NOMO-1 treated with dmso at 0.1 percent for 144 hours (cell line): ENCODE results near the gene SPTBN1.

Experiments
- DNase-seq: peaks from one replicate; lab custom pipeline; 2025; ENCODE audit not compliant: unreplicated experiment; lab: John Stamatoyannopoulos, UW

SPTBN1 gene

DNA sequence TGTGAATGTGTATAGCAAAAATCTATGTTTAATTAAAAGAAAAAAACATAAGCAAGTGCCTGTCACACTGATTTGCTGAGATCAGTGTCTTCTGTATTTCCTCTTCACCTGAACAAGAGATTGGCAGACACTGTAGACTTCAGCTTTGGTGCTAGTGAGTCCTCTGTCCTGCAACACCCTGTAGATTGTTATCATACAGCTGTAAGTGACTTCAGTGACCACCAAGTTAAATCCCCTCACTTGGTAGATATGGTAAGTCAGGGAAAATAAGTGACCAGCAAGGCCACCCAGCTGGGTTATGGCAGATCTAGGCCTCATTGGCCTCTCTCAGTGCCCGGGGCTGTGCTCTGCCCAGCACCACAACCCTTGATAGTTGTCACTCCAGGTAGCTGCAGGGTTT is 147.7 kb downstream of the SPTBN1 start:
- no peak for DNase-seq

DNA sequence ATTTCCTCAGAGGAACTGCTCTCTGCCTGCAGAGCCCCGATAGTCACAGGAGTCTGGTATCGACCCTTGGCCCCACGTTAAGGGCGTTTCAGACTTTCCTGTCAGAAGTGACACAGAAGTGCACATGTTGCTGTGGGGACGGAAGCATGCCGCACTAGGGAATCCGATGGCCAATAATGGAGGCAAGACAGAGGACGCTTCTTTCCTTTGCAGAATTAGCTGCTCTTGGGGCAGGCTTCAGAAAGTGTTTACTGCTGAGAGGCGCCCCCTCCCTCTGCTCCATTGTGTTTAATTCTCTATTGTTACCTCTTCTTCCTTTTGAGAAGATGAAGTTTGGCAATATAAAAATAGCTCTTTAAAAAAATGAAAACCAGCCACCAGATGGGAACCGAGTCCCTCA is 148.7 kb downstream of the SPTBN1 start:
- no peak for DNase-seq

DNA sequence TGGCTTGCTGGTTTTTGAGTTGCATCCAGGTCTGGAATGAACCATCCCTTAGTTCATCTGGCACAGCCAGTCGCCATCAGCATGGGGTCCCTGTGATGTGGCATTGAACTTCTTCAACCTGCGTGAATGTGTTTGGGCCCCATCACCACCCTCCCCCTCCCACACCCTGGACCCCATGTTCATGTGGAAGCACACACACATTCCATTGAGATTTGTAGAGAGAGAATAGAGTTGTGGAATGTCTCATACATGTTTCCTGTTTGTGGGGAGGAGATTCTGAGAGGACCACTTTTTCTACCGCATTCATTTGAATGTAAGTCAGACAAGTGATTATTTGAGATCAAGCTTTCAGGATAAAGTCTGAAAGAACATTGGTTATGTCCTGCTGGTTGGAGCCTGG is 149.7 kb downstream of the SPTBN1 start:
- no peak for DNase-seq

DNA sequence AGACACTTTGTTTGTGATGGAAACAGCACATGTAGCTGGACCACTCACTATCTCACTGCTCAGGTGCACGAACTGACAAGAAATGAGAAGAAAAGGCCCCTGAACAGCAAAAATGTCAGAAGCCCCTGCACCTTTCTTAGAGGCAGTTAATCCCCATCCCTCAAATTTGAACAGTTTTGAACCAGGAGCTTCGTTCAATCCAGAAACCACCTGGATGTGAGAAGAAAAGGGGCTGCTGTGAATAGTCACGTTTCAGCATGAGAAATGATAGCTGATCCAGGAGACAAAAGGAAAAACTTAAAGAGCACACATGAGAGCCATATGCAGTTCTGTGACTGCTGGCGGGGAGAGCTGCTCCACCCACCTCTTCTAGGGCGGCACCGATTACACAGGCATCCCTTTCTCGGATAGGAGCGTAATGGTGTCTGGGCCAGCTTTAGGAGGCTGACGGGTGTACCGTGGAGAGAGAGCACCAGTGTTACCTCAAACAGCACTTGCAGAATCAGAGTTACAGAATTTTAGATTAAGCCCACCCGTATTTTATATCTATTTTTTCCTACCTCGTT is 150.3 kb downstream of the SPTBN1 start:
- DNase-seq, result no peak

DNA sequence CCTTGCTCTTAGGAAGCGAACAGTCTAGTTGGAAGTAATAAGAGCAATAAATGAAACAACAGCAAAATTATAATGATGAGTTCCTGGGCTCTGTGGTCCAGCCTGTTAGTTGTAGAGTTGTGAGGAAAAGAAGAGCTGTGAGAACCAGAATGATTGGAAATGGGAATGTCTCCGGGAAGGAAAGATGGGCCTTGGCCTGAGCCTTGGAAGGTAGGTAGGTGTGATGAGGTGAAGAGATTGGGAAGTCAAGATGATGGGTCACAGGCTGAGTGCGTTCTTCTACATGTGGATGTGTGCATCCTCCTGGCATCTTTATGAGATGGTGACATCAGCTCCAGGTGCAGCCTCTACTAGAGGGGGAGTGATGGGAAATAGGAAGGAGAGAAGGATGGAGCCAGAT is 152.1 kb downstream of the SPTBN1 start:
- DNase-seq, result no peak

DNA sequence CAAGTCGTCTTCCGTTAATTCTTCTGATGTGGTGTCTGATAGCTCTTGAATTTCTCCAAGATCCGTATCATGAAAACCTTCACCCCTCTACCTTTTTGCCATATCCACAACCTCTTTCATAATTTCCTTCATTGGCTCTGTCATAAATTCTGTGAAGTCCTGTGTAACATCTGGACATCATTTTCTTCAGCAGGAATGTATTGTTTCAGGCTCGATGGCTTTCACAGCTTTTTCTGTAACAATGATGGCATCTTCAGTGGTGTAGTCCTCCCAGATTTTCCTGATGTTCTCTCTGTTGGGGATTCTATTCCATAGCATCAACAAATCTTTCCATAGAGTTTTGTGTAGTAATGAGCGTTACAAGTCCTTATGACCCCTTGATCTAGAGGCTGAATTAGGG is 153.1 kb downstream of the SPTBN1 start:
- DNase-seq, result no peak

DNA sequence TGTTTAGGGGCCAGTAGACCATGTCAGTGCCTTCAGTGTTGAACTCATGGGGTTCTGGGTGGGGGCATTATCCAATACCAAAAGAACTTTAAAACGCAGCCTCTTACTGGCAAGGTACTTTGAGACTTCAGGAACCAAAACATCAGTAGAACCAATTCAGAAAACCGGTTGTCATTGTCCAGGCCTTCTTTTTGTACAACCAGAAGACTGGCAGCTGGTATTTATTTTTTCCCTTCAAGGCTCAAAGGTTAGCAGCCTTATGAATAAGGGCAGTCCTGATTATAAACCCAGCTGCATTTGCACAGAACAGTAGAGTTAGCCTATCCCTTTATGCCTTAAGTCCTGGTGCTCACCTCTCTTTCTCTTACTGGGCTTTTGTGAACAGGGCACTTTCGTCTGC is 153.5 kb downstream of the SPTBN1 start:
- no peak for DNase-seq

DNA sequence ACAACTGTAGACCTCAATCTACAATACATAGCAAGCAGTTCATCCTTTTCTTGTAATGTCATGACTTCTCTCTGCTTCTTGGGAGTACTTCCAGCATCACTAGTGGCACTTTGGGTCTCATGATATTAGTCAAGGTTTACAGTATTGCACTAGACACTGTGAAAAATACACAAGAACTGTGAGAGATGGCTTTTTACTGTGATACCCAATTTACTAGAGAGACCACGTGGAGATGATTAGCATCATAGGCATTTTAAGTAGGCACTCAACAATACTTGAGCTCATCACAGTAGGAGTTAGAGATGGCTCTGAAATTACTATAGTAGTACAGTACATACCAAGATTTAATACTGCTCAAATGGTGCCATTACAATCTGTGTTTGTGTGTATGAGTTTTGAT is 154.6 kb downstream of the SPTBN1 start:
- DNase-seq, result no peak

DNA sequence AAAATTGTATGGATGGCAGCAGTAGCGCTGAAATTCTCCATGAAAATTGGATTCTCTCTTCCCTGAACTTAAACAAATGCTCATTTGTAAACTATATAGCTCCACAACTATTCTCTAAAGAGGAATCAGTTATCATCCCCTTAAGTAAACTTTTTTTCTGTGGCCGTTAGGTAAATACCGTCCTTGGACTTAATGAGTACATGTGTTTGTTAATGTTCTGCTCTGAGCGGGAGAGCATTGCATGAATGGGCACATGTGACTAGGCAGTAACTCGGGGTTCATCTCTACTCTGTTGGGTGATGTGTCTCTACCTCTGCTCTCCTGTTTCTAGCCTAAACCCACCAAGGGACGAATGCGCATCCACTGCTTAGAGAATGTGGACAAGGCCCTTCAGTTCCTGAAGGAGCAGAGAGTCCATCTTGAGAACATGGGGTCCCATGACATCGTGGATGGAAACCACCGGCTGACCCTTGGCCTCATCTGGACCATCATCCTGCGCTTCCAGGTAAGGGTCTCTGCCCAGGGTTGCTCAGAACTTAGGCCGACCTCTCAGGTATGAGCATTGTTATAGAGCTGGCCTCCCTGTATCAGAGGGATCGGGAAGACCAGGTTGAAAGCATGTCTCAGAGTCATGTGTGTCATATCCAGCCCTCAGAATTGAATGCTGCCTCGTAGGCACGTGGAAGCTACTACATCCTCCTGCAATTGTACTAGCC is 155.9 kb downstream of the SPTBN1 start:
- no peak for DNase-seq

DNA sequence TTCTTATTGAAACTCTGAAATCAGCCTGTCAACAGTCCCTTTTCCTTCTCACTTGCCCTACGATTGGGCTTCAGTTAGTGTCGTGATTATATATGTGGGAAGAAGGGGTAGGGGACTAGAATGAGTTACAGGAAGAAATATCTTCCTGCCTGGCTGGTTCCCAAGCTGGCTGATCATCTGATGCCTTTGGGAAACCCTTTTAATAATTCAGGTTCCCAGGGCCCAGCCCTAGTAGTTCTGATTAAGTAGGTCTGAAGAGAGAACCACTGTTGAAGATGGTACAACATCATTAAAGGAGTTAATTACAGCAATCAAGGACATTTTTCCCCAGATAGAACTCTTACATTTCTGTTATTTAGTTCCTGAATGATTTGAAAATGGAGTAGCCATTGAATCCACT is 157.3 kb downstream of the SPTBN1 start:
- no peak for DNase-seq

DNA sequence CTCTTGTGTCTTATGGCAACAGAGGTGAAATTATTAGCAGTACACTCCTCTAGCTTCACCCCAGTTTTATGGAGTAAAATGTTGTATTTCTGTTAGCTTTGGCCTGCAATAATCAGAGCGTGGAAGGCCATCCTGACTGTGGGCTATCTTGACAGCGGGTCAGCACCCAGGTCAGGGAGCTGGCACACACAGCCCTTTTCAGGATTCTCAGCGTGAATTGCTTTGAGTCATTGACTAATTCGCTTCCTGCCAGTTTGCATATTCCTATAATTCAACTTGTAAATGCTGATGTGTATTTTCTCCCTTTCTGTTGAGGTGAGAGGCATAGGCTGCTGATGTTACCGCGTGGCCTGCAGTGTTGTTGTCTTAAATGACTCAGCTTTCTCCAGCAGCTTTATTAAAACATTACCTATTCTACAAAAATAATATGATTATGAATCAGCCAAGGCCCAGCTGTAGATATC is 157.7 kb downstream of the SPTBN1 start:
- no peak for DNase-seq

DNA sequence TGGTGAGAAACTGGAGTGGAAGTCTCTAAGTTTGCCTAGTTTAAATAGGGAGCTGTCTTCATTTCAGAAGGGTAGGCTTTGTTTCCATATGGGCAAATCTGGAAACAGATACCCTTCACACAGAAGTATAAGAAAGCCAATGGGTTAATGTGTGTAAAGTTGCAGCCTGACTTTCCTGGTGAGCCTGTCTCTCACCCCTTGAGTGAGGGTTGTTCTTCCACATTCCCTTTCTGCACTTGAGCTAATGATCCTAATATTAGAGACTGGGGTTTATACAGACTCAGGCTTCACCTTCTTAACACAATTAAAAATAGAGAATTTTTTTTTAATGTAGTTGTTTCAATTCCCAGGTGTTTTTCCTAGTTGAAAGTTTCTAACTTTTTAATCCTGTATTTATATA is 158.7 kb downstream of the SPTBN1 start:
- no peak for DNase-seq

DNA sequence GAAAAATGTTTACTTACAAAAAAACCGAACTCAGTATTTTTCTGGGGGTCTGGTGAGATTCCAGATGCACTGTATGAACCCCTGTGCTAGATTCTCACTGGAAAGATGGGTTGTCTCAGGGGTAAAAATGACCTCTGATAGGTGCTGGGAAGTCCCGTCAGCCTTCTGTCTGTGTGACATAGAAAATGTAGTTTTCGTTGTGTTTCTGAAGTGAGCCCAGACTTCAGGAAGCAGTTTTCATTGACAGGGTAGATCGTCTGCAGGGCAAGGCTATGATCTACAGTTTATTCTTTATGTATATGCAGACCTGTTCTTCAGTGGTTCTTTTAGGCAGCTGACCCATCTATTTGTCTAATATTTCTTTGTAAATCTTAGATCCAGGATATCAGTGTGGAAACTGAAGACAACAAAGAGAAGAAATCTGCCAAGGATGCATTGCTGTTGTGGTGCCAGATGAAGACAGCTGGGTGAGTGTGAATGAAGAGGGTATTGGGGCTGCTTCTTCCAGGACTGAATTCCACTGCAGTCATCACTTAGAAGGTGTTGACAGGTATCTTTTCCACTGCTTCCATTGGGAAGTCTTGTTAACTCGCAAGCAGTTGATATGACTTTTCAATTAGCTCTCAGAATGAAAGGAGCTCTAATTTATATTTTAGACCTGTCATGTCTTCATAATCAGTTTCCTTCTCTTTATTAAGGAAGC is 159.9 kb downstream of the SPTBN1 start:
- no peak for DNase-seq

DNA sequence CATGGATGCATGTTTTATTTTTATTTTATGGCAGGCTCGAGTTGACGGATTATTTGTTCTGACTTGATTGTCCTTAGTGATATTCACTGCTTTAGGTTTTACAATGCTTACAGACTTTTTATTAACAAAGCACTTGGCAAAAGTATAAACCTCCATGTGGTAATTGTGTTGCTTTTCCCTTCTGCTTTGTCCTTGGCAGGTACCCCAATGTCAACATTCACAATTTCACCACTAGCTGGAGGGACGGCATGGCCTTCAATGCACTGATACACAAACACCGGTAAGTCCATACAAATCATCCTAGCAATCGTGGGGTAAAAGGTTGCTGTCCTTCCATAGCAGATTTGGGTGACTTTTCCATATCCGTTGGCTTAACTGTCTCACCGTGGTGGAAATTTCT is 161.3 kb downstream of the SPTBN1 start:
- DNase-seq, result no peak

DNA sequence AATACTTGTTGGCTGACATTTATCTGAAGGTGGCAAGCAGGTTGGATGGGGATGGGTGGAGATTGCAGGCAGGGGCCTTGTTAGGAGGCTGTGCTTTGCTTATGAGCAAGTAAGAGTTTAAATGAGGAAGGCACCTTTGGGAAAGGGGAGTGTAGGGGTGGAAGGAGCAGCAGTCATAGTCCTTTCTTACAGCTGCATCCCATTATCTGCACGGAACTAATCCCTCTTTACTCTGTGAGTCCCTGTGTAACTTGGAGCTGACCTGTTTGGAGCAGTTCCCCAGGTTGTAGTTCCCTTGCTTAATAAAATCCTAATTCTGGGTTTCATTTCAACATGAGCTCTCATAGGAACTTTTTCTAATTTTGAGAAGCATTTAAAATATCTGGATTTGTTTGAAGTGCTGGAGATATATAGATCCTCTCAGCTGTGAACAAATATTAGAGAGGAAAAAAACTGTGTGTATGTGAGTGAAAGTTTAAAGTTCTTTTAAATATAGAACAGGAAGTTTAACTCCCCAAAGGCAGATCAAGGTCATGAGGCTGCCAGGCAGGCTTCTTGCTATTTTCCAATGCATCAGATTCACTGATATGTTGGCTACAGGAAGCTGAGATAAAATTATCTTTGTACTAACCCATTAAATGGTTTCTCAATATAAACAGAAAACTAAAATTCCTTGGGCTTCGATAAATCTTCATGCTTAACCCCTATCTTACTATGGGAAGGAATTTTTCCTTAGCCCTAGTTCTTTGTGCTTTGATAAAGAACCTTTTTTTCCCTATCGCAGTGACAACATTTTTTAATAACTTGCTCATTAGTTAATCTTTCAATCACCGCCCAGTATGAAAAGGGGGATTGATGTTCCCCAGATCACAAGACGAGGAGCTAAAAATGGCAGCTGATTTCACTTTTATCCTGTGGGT is 162.8 kb downstream of the SPTBN1 start:
- no peak for DNase-seq

DNA sequence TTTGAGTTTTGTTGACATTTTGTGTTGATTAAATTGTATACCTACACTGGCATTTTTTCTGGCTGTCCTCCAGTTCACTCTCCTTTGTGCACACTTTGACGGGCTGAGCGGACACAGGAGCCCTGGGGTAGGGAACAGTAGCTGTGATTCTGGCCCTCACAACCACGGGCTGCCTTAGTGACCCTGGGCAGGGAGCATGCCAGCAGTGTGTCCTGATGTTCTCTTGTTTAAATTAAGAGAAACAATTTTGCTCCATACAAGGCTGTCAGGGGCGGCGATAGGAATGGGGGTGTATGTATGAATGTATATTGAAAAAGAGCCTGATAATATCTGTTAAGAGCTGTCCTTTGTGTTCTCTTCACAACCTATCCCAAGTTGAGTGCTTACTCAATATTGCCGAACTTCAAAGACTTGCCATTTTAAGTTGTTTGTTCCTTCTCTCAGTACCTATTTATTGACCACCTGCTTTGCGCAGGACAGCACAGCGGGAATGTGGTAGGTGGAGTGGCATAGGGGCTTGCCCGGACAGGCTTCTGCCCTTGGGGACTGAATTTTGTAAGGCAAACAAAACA is 163.6 kb downstream of the SPTBN1 start:
- DNase-seq, result no peak

DNA sequence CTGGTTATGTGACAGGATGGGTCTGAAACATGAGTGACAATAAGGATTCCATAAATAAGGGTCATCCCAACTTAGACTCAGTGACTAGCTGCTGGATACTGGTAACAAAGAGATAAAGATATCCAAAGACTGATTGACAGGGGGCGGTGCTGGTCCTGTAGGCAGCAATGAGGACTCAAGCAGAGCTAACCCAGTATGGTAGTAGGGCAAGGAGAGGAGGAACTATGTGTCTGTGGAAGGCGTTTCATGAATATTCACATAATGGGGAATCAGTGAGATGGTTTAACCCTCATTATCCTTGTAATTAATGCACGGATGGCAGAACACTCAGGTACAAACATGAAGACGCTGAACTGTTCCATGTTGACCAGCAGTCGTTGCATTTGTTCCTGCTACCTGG is 164.8 kb downstream of the SPTBN1 start:
- DNase-seq, result no peak

DNA sequence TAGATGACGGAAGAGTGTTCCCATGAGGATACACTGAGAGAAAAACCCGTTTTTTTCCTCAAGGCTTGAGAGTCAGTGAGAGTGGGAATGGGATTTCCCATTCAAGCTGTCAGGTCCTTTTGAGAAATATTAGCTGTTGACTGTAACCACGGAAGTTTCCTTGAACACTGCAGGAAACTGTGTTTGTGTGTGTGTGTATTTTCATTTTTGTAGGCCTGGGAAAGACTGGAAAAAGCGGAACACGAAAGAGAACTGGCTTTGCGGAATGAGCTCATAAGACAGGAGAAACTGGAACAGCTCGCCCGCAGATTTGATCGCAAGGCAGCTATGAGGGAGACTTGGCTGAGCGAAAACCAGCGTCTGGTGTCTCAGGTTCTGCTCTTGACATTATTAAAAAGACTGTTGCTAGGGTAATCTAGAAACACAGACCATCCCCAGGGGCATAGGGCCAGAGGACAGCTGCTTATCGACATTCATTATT is 168.5 kb downstream of the SPTBN1 start:
- DNase-seq, result no peak

DNA sequence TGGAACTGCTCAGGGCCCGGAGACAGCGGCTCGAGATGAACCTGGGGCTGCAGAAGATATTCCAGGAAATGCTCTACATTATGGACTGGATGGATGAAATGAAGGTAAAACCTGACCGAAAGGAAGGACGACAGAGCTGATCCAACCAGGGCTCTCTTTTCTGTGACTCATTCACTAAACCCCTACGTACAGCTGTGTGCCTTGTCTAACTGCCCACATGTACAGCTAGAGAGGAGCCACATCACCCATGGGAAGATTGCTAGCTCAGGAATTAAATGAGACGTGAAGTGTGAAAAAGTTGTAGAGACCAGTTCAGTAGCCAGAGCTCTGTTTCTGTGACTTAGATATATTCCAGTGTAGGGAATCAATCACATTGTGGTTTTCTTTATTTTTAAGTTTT is 170.0 kb downstream of the SPTBN1 start:
- no peak for DNase-seq

DNA sequence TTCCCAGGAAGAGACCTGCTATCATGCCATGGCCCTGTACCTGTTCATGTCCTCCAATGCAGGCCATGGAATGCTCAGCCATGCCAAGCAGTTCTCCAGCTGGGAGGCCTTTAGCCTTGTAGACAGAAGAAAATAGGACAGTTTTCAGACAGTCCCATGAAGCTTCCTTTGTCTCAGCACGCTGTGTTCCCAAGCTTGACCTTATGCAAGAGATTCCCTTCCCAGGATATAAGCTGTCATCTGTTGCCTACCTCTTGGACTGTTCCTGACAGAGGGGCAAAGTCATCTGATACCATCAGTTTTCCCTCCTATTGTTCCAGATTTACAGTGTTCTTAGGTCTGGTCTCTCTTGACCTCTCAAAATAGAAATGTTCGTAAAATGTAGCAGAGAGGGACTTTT is 170.8 kb downstream of the SPTBN1 start:
- no peak for DNase-seq

DNA sequence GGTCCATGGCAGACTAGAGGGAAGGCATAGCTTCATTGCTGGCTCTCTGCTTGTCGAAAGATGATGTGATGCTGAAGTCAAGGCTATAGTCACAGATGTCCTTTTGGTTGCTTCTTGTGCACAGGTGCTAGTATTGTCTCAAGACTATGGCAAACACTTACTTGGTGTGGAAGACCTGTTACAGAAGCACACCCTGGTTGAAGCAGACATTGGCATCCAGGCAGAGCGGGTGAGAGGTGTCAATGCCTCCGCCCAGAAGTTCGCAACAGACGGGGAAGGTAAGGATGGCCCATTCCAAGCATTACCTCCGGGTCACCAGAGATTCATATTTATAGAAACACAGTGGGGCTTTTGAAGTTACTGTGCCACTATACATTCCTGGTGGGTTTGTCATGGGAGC is 171.8 kb downstream of the SPTBN1 start:
- no peak for DNase-seq
